GM18867 (cell line): ENCODE results near the gene ABCA7.

Experiments used
- ATAC-seq: cut with Tn5 transposase; IDR thresholded peaks from one replicate; pipeline ENCODE4 v1.9.1; 2021; ENCODE audit warnings: mild to moderate bottlenecking, moderate library complexity; ENCODE audit not compliant: unreplicated experiment

Gene ABCA7

GRCh38 chr19:1001538-1002166 is 38.3 kb upstream of the ABCA7 start:
- no peak for ATAC-seq

GRCh38 chr19:1002600-1002999 is 37.3 kb upstream of the ABCA7 start:
- no peak for ATAC-seq

GRCh38 chr19:1003283-1003682 is 36.6 kb upstream of the ABCA7 start:
- ATAC-seq = no peak

DNA sequence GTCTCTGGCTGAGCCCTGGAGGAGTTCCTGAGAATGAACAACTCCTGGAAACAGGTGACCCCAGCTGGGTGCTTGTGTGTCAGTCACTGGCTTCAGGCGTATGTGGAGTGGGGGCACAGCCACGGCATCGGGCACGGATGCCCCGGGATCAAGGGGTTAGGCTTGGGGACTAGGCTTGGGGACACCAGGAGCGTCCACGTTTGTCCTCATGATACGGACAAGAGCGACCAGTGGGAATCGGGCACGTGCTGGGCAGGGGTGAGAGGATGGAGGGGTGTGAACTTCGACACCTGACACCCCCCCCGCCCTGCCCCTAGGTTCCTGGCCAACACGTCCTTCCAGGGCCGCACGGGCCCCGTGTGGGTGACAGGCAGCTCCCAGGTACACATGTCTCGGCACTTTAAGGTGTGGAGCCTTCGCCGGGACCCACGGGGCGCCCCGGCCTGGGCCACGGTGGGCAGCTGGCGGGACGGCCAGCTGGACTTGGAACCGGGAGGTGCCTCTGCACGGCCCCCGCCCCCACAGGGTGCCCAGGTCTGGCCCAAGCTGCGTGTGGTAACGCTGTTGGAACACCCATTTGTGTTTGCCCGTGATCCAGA is 35.6 kb upstream of the ABCA7 start:
- ATAC-seq = no peak

DNA sequence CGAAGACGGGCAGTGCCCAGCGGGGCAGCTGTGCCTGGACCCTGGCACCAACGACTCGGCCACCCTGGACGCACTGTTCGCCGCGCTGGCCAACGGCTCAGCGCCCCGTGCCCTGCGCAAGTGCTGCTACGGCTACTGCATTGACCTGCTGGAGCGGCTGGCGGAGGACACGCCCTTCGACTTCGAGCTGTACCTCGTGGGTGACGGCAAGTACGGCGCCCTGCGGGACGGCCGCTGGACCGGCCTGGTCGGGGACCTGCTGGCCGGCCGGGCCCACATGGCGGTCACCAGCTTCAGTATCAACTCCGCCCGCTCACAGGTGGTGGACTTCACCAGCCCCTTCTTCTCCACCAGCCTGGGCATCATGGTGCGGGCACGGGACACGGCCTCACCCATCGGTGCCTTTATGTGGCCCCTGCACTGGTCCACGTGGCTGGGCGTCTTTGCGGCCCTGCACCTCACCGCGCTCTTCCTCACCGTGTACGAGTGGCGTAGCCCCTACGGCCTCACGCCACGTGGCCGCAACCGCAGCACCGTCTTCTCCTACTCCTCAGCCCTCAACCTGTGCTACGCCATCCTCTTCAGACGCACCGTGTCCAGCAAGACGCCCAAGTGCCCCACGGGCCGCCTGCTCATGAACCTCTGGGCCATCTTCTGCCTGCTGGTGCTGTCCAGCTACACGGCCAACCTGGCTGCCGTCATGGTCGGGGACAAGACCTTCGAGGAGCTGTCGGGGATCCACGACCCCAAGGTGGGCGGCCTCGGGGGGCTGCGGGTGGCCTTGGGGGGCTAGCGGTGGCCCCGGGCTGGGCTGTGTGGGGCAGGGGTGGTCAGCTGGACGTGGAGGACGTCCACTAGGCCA is 34.9 kb upstream of the ABCA7 start:
- ATAC-seq = no peak

- no peak for ATAC-seq
These were observed 33.1 kb upstream of the ABCA7 start for GRCh38 chr19:1006711-1007398.

DNA sequence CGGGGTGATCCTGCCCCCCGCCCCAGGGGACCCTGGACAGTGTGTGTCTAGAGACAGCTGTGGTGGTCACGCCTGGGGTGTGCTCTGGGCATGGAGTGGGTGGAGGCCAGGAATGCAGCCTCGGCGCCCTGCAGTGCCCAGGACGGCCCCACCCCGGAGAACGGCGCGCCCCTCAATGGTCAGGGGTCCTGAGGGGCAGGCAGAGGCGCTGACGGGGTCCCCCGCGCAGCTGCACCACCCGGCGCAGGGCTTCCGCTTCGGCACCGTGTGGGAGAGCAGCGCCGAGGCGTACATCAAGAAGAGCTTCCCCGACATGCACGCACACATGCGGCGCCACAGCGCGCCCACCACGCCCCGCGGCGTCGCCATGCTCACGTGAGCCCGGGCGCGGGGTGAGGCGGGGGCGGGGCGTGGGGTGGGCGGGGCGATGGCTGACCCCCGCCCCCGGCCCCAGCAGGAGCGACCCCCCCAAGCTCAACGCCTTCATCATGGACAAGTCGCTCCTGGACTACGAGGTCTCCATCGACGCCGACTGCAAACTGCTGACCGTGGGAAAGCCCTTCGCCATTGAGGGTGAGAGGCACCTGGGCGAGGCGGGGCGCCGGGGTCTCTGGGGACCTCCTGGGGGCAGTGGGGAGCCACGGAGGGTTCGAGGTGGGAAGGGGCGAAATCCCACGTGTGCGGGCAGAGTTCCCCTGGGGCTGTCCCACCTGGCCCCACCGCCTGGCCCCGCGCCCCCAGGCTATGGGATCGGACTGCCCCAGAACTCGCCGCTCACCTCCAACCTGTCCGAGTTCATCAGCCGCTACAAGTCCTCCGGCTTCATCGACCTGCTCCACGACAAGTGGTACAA is 32.3 kb upstream of the ABCA7 start:
- no peak for ATAC-seq

DNA sequence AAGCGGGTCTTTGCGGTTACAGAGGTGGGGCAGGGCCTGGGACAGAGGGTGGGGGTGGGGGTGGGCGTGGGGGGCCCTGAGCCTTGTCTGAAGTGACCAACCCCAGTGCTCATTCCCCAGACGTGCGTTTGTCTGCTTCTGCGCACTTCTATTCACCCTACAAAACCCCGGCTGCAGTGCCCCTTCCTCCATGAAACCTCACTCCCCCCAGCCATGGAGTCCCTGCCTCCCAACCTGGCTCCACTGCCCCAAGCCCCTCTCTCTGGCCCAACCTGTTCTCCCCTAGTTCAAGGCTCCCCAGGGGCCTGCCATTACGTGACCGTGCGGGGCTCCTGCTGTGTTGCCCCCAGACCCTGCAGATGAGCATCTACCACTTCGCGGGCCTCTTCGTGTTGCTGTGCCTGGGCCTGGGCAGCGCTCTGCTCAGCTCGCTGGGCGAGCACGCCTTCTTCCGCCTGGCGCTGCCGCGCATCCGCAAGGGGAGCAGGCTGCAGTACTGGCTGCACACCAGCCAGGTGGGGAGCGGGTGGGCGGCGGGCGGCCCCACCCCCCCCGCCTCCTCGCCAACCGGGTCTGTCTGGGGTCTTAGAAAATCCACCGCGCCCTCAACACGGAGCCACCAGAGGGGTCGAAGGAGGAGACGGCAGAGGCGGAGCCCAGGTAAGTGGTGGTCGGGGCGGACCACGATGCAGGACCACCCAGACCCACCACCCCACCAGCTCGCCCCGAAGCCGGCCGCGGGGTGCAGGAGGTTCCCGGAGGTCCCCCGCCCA is 31.5 kb upstream of the ABCA7 start:
- ATAC-seq = no peak

DNA sequence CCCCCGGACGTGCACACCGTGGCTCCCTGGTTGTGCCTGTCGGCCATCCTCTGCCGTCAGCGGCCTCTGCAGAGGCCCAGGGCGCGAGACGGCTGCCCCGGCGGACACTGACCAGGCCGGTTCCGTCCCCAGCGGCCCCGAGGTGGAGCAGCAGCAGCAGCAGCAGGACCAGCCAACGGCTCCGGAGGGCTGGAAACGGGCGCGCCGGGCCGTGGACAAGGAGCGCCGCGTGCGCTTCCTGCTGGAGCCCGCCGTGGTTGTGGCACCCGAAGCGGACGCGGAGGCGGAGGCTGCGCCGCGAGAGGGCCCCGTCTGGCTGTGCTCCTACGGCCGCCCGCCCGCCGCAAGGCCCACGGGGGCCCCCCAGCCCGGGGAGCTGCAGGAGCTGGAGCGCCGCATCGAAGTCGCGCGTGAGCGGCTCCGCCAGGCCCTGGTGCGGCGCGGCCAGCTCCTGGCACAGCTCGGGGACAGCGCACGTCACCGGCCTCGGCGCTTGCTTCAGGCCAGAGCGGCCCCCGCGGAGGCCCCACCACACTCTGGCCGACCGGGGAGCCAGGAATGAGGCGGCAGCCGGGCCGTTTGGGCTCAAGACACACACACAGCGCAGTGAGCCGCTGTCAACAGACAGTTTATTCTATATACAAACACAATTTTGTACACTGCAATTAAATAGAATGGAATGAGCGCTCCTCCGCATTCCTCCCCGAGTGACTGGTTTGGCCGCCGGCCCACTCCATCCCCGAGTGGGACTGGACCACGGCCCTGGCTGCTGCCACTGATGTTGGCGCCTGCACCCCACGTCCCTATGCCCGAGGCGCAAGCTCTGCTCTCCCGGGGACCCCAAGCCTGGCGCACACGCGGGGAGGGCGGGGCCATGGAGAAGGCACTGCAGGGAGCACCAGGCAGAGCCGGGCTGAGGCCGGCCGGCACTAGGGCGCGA is 30.6 kb upstream of the ABCA7 start:
- no peak for ATAC-seq

- ATAC-seq = no peak
These were observed 29.8 kb upstream of the ABCA7 start for GRCh38 chr19:1009981-1010538.

- no peak for ATAC-seq
These were observed 29.1 kb upstream of the ABCA7 start for GRCh38 chr19:1010586-1011510.

- no peak for ATAC-seq
These were observed 28.0 kb upstream of the ABCA7 start for GRCh38 chr19:1011831-1012333.

GRCh38 chr19:1012334-1012733 is 27.6 kb upstream of the ABCA7 start:
- no peak for ATAC-seq

DNA sequence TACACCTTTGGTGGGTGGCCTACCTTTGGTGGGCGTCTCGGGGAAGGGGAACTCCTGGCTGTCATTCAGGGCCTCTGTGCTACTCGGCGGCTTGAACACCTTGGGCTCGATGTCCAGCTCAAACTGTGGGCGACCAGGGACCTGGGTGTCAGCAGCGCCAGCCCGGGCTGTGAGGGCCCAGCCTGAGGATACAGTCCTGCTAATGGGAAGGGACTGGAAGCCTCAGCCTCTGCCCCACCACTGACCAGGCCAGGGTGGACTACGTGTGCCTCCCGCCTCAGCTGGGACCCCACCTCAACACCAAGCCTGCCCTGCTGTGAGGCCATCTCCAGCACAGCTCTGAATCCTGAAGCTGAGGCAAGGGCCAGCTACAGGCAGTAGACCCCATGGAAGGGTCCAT is 26.7 kb upstream of the ABCA7 start:
- no peak for ATAC-seq

DNA sequence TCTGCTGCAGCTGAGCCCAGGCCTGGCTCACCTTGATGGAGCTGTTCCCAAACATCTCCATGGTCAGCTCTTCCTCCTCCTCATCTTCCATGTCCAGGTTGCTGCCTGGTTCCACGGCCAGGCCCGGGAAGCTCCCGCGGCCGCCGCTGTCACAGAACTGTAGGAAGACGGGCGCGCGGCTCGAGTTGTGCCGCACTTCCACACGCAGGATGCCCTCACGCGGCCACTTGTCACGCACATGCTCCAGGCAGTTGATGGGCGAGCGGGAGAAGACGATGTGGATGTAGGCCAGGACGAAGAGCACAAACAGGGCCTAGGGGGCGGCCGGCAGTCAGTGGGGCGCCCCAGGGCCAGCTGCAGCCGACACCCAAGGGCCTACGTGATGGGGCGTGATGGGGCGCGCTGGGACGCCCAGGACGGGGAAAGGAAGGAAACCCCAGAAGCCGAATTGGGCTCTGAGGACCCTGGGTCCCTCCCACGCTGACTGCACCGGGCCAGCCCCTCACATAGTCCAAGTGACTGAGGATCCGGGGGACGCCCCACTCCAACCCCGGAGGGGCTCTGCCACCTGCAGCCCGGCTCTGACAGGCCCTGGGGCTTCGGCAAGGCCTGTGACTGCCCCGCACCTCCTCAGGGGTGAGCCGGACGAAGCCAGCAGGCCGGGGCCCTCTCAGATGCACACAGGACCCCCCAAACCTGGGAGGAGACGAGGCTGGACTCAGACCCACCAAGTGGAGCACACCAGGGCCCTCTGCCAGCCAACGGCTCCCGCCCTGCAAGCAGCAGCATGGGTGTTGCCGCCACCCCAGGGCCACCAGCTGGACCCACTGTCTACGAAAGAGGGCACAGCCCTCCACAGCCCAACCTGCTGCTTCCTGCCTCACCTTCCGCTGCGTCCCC is 25.5 kb upstream of the ABCA7 start:
- ATAC-seq = no peak
